Measurements from ENCODE around the gene NR4A1. TPM values are rescaled to one million over a fixed set of nuclear protein-coding genes. Genes with fewer than 3 reads are reported as not detected.
"Not testable (repeated sequence)": the region's sequence is repeated elsewhere in the genome, so short reads cannot be mapped to it uniquely, and the experiment has no call there.

The NR4A1 gene
- polyA plus RNA-seq, 12 donors: 17.2 to 132 (median 32.6) TPM; not detected in 1

DNA sequence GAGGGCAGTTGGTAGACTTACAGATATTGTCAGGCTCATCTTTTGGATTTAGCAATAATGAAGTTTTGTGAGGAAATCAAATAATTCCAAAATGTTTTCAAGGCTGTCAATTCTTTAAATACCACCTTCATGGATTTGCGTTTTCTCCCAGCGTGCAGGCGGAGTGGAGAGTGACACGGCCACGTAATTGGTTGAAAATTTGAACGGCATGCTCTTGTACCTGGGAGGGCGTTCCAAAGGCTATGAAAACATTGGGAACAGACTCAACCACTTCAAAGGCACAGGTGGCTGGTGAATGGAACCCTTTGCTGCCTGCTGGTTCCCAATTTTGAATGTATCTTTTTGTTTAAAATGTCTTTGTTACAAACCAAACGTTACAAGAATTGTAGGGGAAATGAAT, 40.6 kb downstream of the NR4A1 start:
- no peak for DNase-seq

- no peak for DNase-seq
Observed at GRCh38 chr12:52093346-52093745, 42.1 kb downstream of the NR4A1 start.

- no peak for DNase-seq
Observed at GRCh38 chr12:52096332-52097044, 45.2 kb downstream of the NR4A1 start.

GRCh38 chr12:52097045-52097666, 45.9 kb downstream of the NR4A1 start:
- no peak for DNase-seq

DNA sequence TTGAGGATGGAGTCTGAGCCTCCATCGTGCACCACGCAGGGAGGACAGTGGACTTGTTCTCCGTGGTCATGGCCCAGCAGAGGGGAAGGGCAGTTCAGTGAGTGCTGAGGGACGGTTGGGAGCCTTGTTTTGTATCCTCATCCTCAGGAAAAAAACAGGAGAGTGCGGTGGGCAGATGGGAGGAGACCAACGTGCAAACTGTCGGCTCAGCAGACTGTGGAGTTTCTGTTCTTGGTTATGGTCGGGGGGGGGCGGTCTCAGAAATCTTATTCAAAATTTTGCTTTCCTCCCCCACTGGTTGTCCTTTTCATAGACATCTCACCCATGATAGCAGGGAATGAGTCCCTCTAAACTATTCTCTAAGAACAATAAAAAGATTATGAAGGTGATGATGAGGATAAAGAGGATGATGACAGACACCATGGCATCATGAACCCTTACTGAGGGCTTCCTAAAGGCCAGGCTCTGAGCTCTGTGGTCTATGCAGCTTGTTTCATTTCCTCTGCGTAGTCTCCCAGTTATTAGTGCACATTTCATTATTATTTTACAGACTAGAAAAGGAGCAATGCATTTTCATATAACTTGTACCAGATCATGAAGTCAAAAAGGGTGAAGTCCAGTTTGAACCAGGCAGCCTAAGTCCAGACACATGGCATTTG, 53.3 kb downstream of the NR4A1 start:
- DNase-seq: not testable (repeated sequence)

Other genes with a start within 250 kb of the NR4A1 start
- 1 to 10 TPM in 8 of 12 donors, under 1 TPM in 3, not detected in 1; 0.78 to 2.8 (median 1.2) TPM for gene FIGNL2, start 202.7 kb upstream of the NR4A1 start, polyA plus RNA-seq (ENCODE audit: insufficient read length in 12 of 12)
- under 1 TPM in 6 of 12 donors, not detected in 6; 0.08 to 0.36 (median 0.20) TPM for gene ANKRD33, start 163.3 kb upstream of the NR4A1 start, polyA plus RNA-seq (ENCODE audit: insufficient read length in 12 of 12)
- gene ACVRL1, start 143.9 kb upstream of the NR4A1 start, polyA plus RNA-seq (ENCODE audit: insufficient read length in 12 of 12): 10 to 100 TPM in 11 of 12 donors, not detected in 1; 39.3 to 55.1 (median 47.0) TPM
- 10 to 100 TPM in 11 of 12 donors, not detected in 1; 13.1 to 20.9 (median 16.2) TPM for gene ACVR1B, start 99.7 kb upstream of the NR4A1 start, polyA plus RNA-seq (ENCODE audit: insufficient read length in 12 of 12)
- gene TAMALIN, start 44.5 kb upstream of the NR4A1 start, polyA plus RNA-seq (ENCODE audit: insufficient read length in 12 of 12): 10 to 100 TPM in 11 of 12 donors, not detected in 1; 11.9 to 22.5 (median 14.9) TPM
- 10 to 100 TPM in 11 of 12 donors, not detected in 1; 16.1 to 32.0 (median 23.8) TPM for gene ATG101, start 18.5 kb downstream of the NR4A1 start, polyA plus RNA-seq (ENCODE audit: insufficient read length in 12 of 12)
- gene SMIM41, start 28.3 kb downstream of the NR4A1 start, polyA plus RNA-seq (ENCODE audit: insufficient read length in 12 of 12): under 1 TPM in 2 of 12 donors, not detected in 10; 0.19 to 0.44 TPM
- gene KRT80, start 140.6 kb downstream of the NR4A1 start, polyA plus RNA-seq (ENCODE audit: insufficient read length in 12 of 12): 10 to 100 TPM in 3 of 12 donors, 1 to 10 TPM in 8, not detected in 1; 4.0 to 13.2 (median 8.4) TPM
- gene KRT7, start 181.8 kb downstream of the NR4A1 start, polyA plus RNA-seq (ENCODE audit: insufficient read length in 12 of 12): 1 to 10 TPM in 3 of 12 donors, under 1 TPM in 6, not detected in 3; 0.69 to 3.3 (median 0.81) TPM
- under 1 TPM in 9 of 12 donors, not detected in 3; 0.10 to 0.50 (median 0.21) TPM for gene KRT86, start 223.2 kb downstream of the NR4A1 start, polyA plus RNA-seq (ENCODE audit: insufficient read length in 12 of 12)
- gene KRT81, start 240.1 kb downstream of the NR4A1 start, polyA plus RNA-seq (ENCODE audit: insufficient read length in 12 of 12): under 1 TPM in 7 of 12 donors, not detected in 5; 0.08 to 0.25 (median 0.14) TPM

All from muscle of arm (tissue), 12 donors.